ENCODE measurements around the gene TLR8.

GRCh38 chrX:12866451-12867377 is 39.7 kb upstream of the TLR8 start, which contains the start of gene TLR7:
- no peak for TF ChIP-seq GATA2 (IDR thresholded peaks at IDR 0.05; ENCODE audit: low read depth, low read length)
- no peak for TF ChIP-seq GATA3 (IDR thresholded peaks at IDR 0.05; ENCODE audit: low read depth, low read length)
